H1 (cell line): ENCODE results near the gene FBN2. TPM values are rescaled to one million over a fixed set of nuclear protein-coding genes. Genes with fewer than 3 reads are reported as not detected.

Source experiments
- CTCF ChIA-PET: fragments of 300-600 bp; sonication (Branson Sonifier 250); formaldehyde crosslinking; loops from one replicate; lab custom pipeline; 2021; ENCODE audit not compliant: partially characterized antibody; lab: Charles Lee
- POLR2A ChIA-PET: fragments of 300-600 bp; sonication (Branson Sonifier 250); formaldehyde crosslinking; loops from one replicate; lab custom pipeline; 2021; ENCODE audit warnings: inconsistent platforms; ENCODE audit not compliant: partially characterized antibody; lab: Charles Lee
- DNase-seq, 2 experiments: peaks; one replicate each; pipeline versions ENCODE4 v3.0.0 to v3.0.0-alpha.2; 2010 to 2022; ENCODE audit warnings: low spot score in 2 of 2, low read depth in 1 of 2, mixed read lengths in 1 of 2
- FAIRE-seq: peaks from 2 replicates; lab custom pipeline; 2011; peaks lifted over from hg19 to GRCh38; lab: Jason Lieb, UNC
- H2AFZ ChIP-seq: 2 replicates; pipeline ENCODE4 v1.8.1; 2012; ENCODE audit warnings: low read length, inconsistent platforms
- H2AK5ac ChIP-seq: 2 replicates; pipeline ENCODE4 v1.6.1; 2013; ENCODE audit warnings: low read depth, low read length
- H2BK120ac ChIP-seq: replicated peaks from 2 replicates; pipeline ENCODE3; 2013; ENCODE audit warnings: low read depth, low read length, inconsistent platforms
- H2BK12ac ChIP-seq: 2 replicates; pipeline ENCODE4 v1.6.1; 2013; ENCODE audit warnings: low read depth, low read length
- H2BK15ac ChIP-seq: 2 replicates; pipeline ENCODE4 v1.6.1; 2013; ENCODE audit warnings: low read length
- H2BK20ac ChIP-seq: 2 replicates; pipeline ENCODE4 v1.6.1; 2013; ENCODE audit warnings: low read length
- H2BK5ac ChIP-seq: 2 replicates; pipeline ENCODE4 v1.6.1; 2013; ENCODE audit warnings: low read depth, low read length
- H3K14ac ChIP-seq: 2 replicates; pipeline ENCODE4 v1.6.1; 2013; ENCODE audit warnings: inconsistent platforms; ENCODE audit not compliant: insufficient read length
- H3K18ac ChIP-seq: 2 replicates; pipeline ENCODE4 v1.6.1; 2013; ENCODE audit warnings: low read length; ENCODE audit errors: extremely low read depth
- H3K23ac ChIP-seq: 2 replicates; pipeline ENCODE4 v1.6.1; 2013; ENCODE audit warnings: inconsistent platforms; ENCODE audit not compliant: insufficient read length
- H3K23me2 ChIP-seq: 2 replicates; pipeline ENCODE4 v1.6.1; 2013; ENCODE audit warnings: low read depth, low read length
- H3K27ac ChIP-seq: 2 replicates; pipeline ENCODE4 v1.6.1; 2011; ENCODE audit warnings: low read depth, low read length, inconsistent platforms
- H3K27me3 ChIP-seq, 4 experiments: replicated peaks in 1 of 4; 1 replicate in 1 of 4; 2 replicates in 3 of 4; pipeline versions ENCODE4 v1.6.1 to v1.8.1; 2011 to 2013; ENCODE audit warnings: low read length in 3 of 4, mild to moderate bottlenecking in 3 of 4, inconsistent platforms in 2 of 4, mixed read lengths in 2 of 4, moderate library complexity in 1 of 4; ENCODE audit not compliant: control insufficient read depth in 3 of 4, insufficient read depth in 3 of 4; ENCODE audit errors: extremely low read depth in 1 of 4
- H3K36me3 ChIP-seq, 4 experiments: 2 replicates each; pipeline versions ENCODE4 v1.6.1 to v1.8.1; 2011 to 2013; ENCODE audit warnings: mild to moderate bottlenecking in 4 of 4, low read length in 3 of 4, moderate library complexity in 2 of 4, control low read depth in 1 of 4, inconsistent platforms in 1 of 4; ENCODE audit not compliant: insufficient read depth in 4 of 4, control insufficient read depth in 2 of 4
- H3K4ac ChIP-seq: replicated peaks from 2 replicates; pipeline ENCODE3; 2013; ENCODE audit warnings: low read length, low read depth, mixed read lengths, inconsistent platforms; ENCODE audit not compliant: insufficient read length
- H3K4me1 ChIP-seq, 4 experiments: replicated peaks in 1 of 4; 1 replicate in 1 of 4; 2 replicates in 3 of 4; pipeline versions ENCODE4 v1.6.1 to v1.8.1; 2011 to 2013; ENCODE audit warnings: low read length in 3 of 4, inconsistent platforms in 2 of 4, mixed read lengths in 1 of 4; ENCODE audit not compliant: insufficient read depth in 4 of 4, control insufficient read depth in 3 of 4
- H3K4me2 ChIP-seq, 2 experiments: 2 replicates each; pipeline versions ENCODE4 v1.6.1 to v1.8.1; 2011 to 2013; ENCODE audit warnings: low read depth in 2 of 2, low read length in 2 of 2, control low read depth in 1 of 2, inconsistent platforms in 1 of 2, mild to moderate bottlenecking in 1 of 2; ENCODE audit not compliant: insufficient read depth in 1 of 2
- H3K4me3 ChIP-seq, 4 experiments: fragments of 200-600, 300-600 bp in 1 of 4; sonication (generic), shearing (Covaris generic), sonication (Bioruptor Twin) in 1 of 4; 2 replicates each; pipeline versions ENCODE4 v1.5.1 to v1.8.1; 2011 to 2016; ENCODE audit warnings: low read length in 4 of 4, low read depth in 3 of 4, control low read depth in 2 of 4, inconsistent platforms in 2 of 4, mild to moderate bottlenecking in 2 of 4, mixed read lengths in 1 of 4, moderate library complexity in 1 of 4; ENCODE audit not compliant: insufficient read depth in 2 of 4; ENCODE audit errors: extremely low read depth in 1 of 4
- H3K56ac ChIP-seq: replicated peaks from 2 replicates; pipeline ENCODE3; 2013; ENCODE audit warnings: low read depth, mild to moderate bottlenecking, mixed read lengths, low read length, inconsistent platforms; ENCODE audit not compliant: insufficient read length
- H3K79me1 ChIP-seq: 2 replicates; pipeline ENCODE4 v1.6.1; 2013; ENCODE audit warnings: low read depth, low read length, control low read depth
- H3K79me2 ChIP-seq, 2 experiments: 2 replicates each; pipeline versions ENCODE4 v1.6.1 to v1.8.1; 2012 to 2013; ENCODE audit warnings: low read length in 2 of 2, mild to moderate bottlenecking in 2 of 2, inconsistent platforms in 1 of 2; ENCODE audit not compliant: insufficient read depth in 2 of 2, control insufficient read depth in 1 of 2
- H3K9ac ChIP-seq, 4 experiments: replicated peaks in 1 of 4; 1 replicate in 1 of 4; 2 replicates in 3 of 4; pipeline versions ENCODE4 v1.6.1 to v1.8.1; 2011 to 2013; ENCODE audit warnings: low read depth in 3 of 4, low read length in 3 of 4, control low read depth in 2 of 4, mild to moderate bottlenecking in 2 of 4, moderate library complexity in 2 of 4, inconsistent platforms in 1 of 4; ENCODE audit errors: extremely low read depth in 1 of 4
- H3K9me3 ChIP-seq, 2 experiments: 2 replicates each; pipeline versions ENCODE4 v1.6.1 to v1.8.1; 2012 to 2013; ENCODE audit warnings: mild to moderate bottlenecking in 2 of 2, moderate library complexity in 2 of 2, control low read depth in 1 of 2, inconsistent platforms in 1 of 2, low read depth in 1 of 2, low read length in 1 of 2, mixed read lengths in 1 of 2; ENCODE audit not compliant: insufficient read depth in 2 of 2
- H4K20me1 ChIP-seq, 2 experiments: replicated peaks in 1 of 2; 2 replicates each; pipeline versions ENCODE3 to v1.8.1; 2011 to 2013; ENCODE audit warnings: inconsistent platforms in 2 of 2, low read length in 2 of 2, mild to moderate bottlenecking in 1 of 2; ENCODE audit not compliant: insufficient read depth in 2 of 2, control insufficient read depth in 1 of 2
- H4K5ac ChIP-seq: 2 replicates; pipeline ENCODE4 v1.6.1; 2013; ENCODE audit warnings: low read length, low read depth, mixed read lengths, inconsistent platforms; ENCODE audit not compliant: insufficient read length
- H4K8ac ChIP-seq: 2 replicates; pipeline ENCODE4 v1.8.0; 2013; ENCODE audit warnings: mild to moderate bottlenecking, moderate library complexity, low read length, inconsistent platforms; ENCODE audit not compliant: insufficient read depth; ENCODE audit errors: extremely low read depth
- H4K91ac ChIP-seq: replicated peaks from 2 replicates; pipeline ENCODE3; 2013; ENCODE audit warnings: low read length, mixed read lengths, inconsistent platforms; ENCODE audit not compliant: insufficient read length
- CTBP2 ChIP-seq: IDR thresholded peaks from 2 replicates; pipeline ENCODE4 v1.7.0; 2011; ENCODE audit warnings: borderline replicate concordance, mild to moderate bottlenecking, moderate library complexity, mixed read lengths, low read length; ENCODE audit not compliant: insufficient read depth, insufficient read length
- CTCF ChIP-seq, 3 experiments: IDR thresholded peaks; 1 replicate in 2 of 3; 2 replicates in 1 of 3; pipeline versions ENCODE4 v1.5.1 to v1.6.1; 2011; ENCODE audit warnings: low read length in 3 of 3, mild to moderate bottlenecking in 3 of 3, inconsistent platforms in 2 of 3, low read depth in 1 of 3, moderate library complexity in 1 of 3; ENCODE audit not compliant: insufficient read depth in 1 of 3; ENCODE audit errors: control extremely low read depth in 1 of 3
- E2F6 ChIP-seq: IDR thresholded peaks from 2 replicates; pipeline ENCODE4 v1.6.1; 2012; ENCODE audit warnings: inconsistent platforms
- KDM5A ChIP-seq: fragments of 200-600 bp; IDR thresholded peaks from 2 replicates; pipeline ENCODE4 v1.7.1; 2012; ENCODE audit warnings: mild to moderate bottlenecking, low read length, inconsistent platforms, mixed read lengths
- RBBP5 ChIP-seq: IDR thresholded peaks from 2 replicates; pipeline ENCODE4 v1.7.1; 2012; ENCODE audit warnings: low read depth, mild to moderate bottlenecking, inconsistent platforms, low read length, moderate library complexity, borderline replicate concordance
- RFX5 ChIP-seq: IDR thresholded peaks from 2 replicates; pipeline ENCODE4 v1.6.1; 2011; ENCODE audit warnings: low read depth, low read length, improper control_type of control experiment, borderline replicate concordance
- SAP30 ChIP-seq: fragments of 300-600 bp; sonication (generic); IDR thresholded peaks from 2 replicates; pipeline ENCODE4 v1.7.1; 2012; ENCODE audit warnings: low read length, moderate library complexity, mild to moderate bottlenecking, inconsistent platforms; ENCODE audit not compliant: insufficient read depth, insufficient replicate concordance
- USF2 ChIP-seq: IDR thresholded peaks from 2 replicates; pipeline ENCODE4 v1.6.1; 2011; ENCODE audit warnings: low read length, improper control_type of control experiment
- WGBS, 2 experiments: shearing (Covaris generic) in 1 of 2; methylation state at CpG; one replicate each; pipeline versions ENCODE4 v1.1.6 to v1.1.7; 2013 to 2015; ENCODE audit warnings: low lambda C conversion rate in 2 of 2, mixed read lengths in 2 of 2, inconsistent platforms in 1 of 2, low coverage in 1 of 2, missing lambda C conversion rate in 1 of 2; ENCODE audit not compliant: insufficient replicate concordance in 2 of 2, insufficient coverage in 1 of 2, insufficient read length in 1 of 2; ENCODE audit errors: extremely low coverage in 1 of 2, missing lambda C conversion rate in 1 of 2; 5-methylcytosine and 5-hydroxymethylcytosine counted together
- polyA plus RNA-seq, 7 experiments: library from polyadenylated mRNA; depleted of rRNA in 3 of 7; stranded (reverse) in 5 of 7; unstranded in 2 of 7; fragments of >200 nt in 5 of 7; fragments of 200-250 nt in 2 of 7; gene quantifications; 1 replicate in 5 of 7; 2 replicates in 1 of 7; 4 replicates in 1 of 7; pipeline versions ENCODE4 v1.2.1 to v1.2.3, GENCODE V29; 2011 to 2013; ENCODE audit warnings: missing spikeins in 2 of 7, mixed read lengths in 2 of 7
- total RNA-seq: library from RNA; stranded (reverse); fragmentation: NEBNext Ultra II Directional; extraction: Animal tissue kit (Norgen Biotek cat#: 25700); gene quantifications from 2 replicates; pipeline ENCODE4 v1.2.1, GENCODE V29; 2021

The FBN2 gene
- total and polyA plus RNA-seq, 2 of the 8 experiments (the other 6 are each of a cell fraction or from before 2014, with no cell fraction given), result 14.1 to 16.3 TPM

DNA sequence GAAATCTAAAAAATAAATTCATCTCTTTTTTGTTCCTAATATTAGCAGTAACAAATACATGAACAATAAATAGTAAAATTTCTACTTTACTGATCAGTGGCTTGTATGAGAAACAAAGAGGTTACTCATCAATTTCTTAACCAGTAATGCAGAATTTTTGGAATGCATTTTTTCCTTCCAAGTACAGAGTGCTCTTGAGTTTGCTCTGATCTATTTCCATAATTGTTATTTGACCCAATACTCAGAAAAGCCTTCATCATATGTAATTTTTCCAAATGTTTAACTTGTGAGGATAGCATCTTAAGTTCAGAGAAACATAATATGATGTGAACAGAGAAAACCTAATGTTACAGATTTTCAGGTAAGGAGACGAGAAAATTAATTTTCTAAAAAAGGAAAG, 47.3 kb downstream of the FBN2 start:
- H3K56ac ChIP-seq, result no peak overlapping the region
- ChIA-PET CTCF (interaction anchor here (1.0 to 1.3 kb wide), 3 partner anchors 8 to 577 kb away, joined by 3 to 4 read pairs (median 3); no protein-coding TSS in a partner anchor), POLR2A (no interaction called here)
- H3K9me3 ChIP-seq, result no peaks in the 10 kb centered on the region
- H4K91ac ChIP-seq, result no peak overlapping the region
- H3K14ac ChIP-seq, result no peak overlapping the region
- H3K23me2 ChIP-seq, result no peaks in the 10 kb centered on the region
- H3K79me2 ChIP-seq, result no peaks in the 10 kb centered on the region
- H3K27ac ChIP-seq, result no peak overlapping the region
- 94% methylated on average over 1 of the region's 1 CpG; no CpG with 5 or more reads in 1 of the 2 experiments for WGBS, 2 experiments
- no peak overlapping the region for H3K4ac ChIP-seq
- no peaks in the 10 kb centered on the region for H3K36me3 ChIP-seq
- FAIRE-seq, result no peak
- H4K20me1 ChIP-seq, result no peaks in the 10 kb centered on the region
- H2BK15ac ChIP-seq, result no peak overlapping the region
- peaks cover 0 to 4% (median 2%) of the 10 kb centered on the region in 4 experiments; a peak in 2 of 7 replicates for H3K4me1 ChIP-seq
- no peak overlapping the region for H2AFZ ChIP-seq
- no peaks in the 10 kb centered on the region for H3K79me1 ChIP-seq
- no peak overlapping the region for H2BK12ac ChIP-seq
- H3K9ac ChIP-seq, result no peak overlapping the region
- no peak overlapping the region for H3K18ac ChIP-seq
- H2AK5ac ChIP-seq, result no peak overlapping the region
- H3K4me3 ChIP-seq, result no peak overlapping the region
- no peak overlapping the region for H3K23ac ChIP-seq
- H3K4me2 ChIP-seq, result no peak overlapping the region
- DNase-seq, result no peak
- no peak overlapping the region for H2BK20ac ChIP-seq
- H2BK5ac ChIP-seq, result no peak overlapping the region
- no peaks in the 10 kb centered on the region for H3K27me3 ChIP-seq
- H4K5ac ChIP-seq, result no peak overlapping the region
- no peak overlapping the region for H4K8ac ChIP-seq
- no peak overlapping the region for H2BK120ac ChIP-seq
- TF ChIP-seq RFX5, result no peak
- no peak for TF ChIP-seq USF2
- TF ChIP-seq RBBP5, result no peak
- no peak for TF ChIP-seq SAP30
- no peak for TF ChIP-seq KDM5A
- TF ChIP-seq CTCF (IDR thresholded peaks at IDR 0.05; ENCODE audit: control extremely low read depth in 1 of 3, insufficient read depth in 1 of 3, low read depth in 1 of 3, low read length in 3 of 3), result no peak
- no peak for TF ChIP-seq CTBP2
- no peak for TF ChIP-seq E2F6
